GM12873 (cell line): ENCODE data around the gene SYTL1.
A peak's percentile ranks its signal among the peaks of the same experiment; 100 is the strongest.

Source experiments
- CTCF ChIP-seq: IDR thresholded peaks from 2 replicates; pipeline ENCODE4 v1.5.1; 2012; ENCODE audit warnings: low read depth, mild to moderate bottlenecking, moderate library complexity, low read length, control low read depth; ENCODE audit not compliant: insufficient read depth; ENCODE audit errors: missing control alignments

Gene SYTL1

DNA sequence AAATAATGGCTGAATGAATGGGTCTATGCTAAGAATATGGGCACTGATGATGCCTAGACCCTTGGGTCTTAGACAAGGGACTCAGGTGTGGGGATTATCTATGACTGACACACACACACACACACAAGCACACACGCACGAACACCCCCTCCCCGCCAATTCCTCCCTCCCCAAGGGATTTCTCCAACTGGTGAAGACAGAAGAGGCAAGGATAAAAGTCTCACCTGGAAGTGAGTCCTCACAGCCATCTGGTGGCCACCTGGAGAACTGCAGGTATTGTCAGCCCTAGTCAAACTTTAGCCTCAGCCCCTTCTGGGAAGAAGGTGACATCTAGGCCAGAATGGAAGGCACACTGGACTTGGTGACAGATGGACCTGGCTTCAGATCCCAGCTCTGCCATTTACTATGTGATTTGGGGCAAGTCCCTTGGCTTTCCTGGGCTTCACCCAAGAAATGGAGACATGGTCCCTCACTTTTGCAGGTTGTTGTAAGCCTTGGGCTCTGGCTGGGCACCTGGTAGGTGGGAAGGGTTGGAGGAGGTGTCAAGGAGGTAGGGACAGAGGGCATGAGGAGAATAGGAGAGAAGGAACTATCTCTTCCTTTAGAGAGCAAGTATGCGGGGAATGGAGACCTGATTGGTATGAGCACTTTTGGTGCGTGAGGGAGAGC, 46.6 kb downstream of the SYTL1 start:
- peak; percentile 97 for TF ChIP-seq CTCF

DNA sequence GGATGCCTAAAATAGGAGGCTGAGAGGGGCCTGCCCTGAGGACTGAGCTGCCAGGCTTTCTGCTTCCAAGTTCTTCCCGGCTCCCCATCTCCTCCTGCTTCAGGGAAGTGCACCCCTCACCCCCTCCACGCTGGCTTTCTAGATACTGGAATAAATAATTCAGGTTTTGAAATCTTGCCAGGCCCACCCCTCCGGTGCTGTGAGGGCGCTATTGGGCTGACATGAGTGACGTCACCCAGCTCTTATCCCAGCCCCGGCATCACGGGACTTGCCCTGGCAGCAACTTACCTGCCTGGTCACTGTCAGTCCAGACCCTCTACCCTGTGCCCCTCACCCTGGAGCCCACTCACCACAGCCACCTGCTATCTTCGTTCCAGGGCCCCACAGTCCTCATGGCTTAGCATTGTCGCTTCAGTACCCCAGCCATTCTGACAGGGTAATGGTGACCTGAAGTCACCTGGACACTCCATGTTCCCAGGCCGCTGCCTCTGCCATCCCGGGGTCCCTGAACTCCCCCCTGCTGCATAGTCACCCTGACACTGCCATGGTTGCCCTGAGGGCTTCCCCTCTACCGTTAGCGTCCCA, 49.8 kb downstream of the SYTL1 start:
- TF ChIP-seq CTCF = no peak

- peak; percentile 50 for TF ChIP-seq CTCF
Observed at GRCh38 chr1:27392096-27392777, 50.4 kb downstream of the SYTL1 start, which contains the start of gene GPR3. GPR3 (plus strand) TSS chr1:27392622; CDS start chr1:27393799, 1,177 bp downstream.

- TF ChIP-seq CTCF = peak; percentile 17
Observed at GRCh38 chr1:27392778-27393635, 51.2 kb downstream of the SYTL1 start.

- no peak for TF ChIP-seq CTCF
Observed at GRCh38 chr1:27393641-27394281, 51.9 kb downstream of the SYTL1 start.

DNA sequence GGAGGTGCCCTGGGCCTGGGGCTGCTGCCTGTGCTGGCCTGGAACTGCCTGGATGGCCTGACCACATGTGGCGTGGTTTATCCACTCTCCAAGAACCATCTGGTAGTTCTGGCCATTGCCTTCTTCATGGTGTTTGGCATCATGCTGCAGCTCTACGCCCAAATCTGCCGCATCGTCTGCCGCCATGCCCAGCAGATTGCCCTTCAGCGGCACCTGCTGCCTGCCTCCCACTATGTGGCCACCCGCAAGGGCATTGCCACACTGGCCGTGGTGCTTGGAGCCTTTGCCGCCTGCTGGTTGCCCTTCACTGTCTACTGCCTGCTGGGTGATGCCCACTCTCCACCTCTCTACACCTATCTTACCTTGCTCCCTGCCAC, 52.4 kb downstream of the SYTL1 start:
- TF ChIP-seq CTCF = no peak
